ENCODE data around the gene CCDC7. TPM values are rescaled to one million over a fixed set of nuclear protein-coding genes. Genes with fewer than 3 reads are reported as not detected.
"Not testable (repeated sequence)": the region's sequence is repeated elsewhere in the genome, so short reads cannot be mapped to it uniquely, and the experiment has no call there.

CCDC7 gene
- total and polyA plus RNA-seq, 4 experiments from 2014 or later, result 7.7 to 90.5 (median 41.8) TPM

DNA sequence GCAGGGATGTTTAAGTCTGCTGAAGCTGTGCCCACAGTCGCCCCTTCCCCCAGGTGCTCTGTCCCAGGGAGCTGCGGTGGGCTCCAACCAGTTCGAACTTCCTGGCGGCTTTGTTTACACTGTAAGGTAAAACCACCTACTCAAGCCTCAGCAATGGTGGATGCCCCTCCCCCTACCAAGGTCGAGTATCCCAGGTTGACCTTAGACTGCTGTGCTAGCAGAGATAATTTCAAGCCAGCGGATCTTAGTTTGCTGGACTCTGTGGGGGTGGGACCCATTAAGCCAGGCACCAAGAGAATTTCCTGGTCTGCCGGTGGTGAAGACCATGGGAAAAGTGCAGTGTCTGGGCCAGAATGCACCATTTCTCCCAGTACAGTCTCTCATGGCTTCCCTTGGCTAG, 56.0 kb downstream of the CCDC7 start:
- H3K27ac Mint-ChIP-seq, result no peak overlapping the region
- Histone ChIP-seq H3K4me3 (ENCODE audit: low read length in 2 of 2) (no peak overlapping the region), H3K4me1 (ENCODE audit: insufficient read depth, low read length) (no peaks in the 10 kb centered on the region), H3K36me3 (ENCODE audit: insufficient read depth, low read length) (no peaks in the 10 kb centered on the region), H3K27me3 (ENCODE audit: insufficient read depth, low read length) (no peaks in the 10 kb centered on the region), H3K9me3 (ENCODE audit: control insufficient read depth in 1 of 2, low read length in 2 of 2) (no peaks in the 10 kb centered on the region), H3K27ac (ENCODE audit: low read depth, low read length) (no peak overlapping the region)
- H3K27me3 Mint-ChIP-seq, result no peaks in the 10 kb centered on the region
- intact Hi-C loops (cut with micrococcal nuclease), result no loop called here
- POLR2A ChIA-PET (ENCODE audit: partially characterized antibody), result no interaction called here
- peaks cover 8 to 18% (median 12%) of the 10 kb centered on the region in 4 donors for H3K4me1 Mint-ChIP-seq
- DNase-seq, result no peak
- CTCF ChIA-PET (ENCODE audit: partially characterized antibody), result no interaction called here
- peaks cover 0 to 9% (median 3%) of the 10 kb centered on the region in 8 donors for H3K9me3 Mint-ChIP-seq
- no peak overlapping the region for H3K4me3 Mint-ChIP-seq
- peaks cover 38 to 70% of the 10 kb centered on the region in 2 donors for H3K36me3 Mint-ChIP-seq

DNA sequence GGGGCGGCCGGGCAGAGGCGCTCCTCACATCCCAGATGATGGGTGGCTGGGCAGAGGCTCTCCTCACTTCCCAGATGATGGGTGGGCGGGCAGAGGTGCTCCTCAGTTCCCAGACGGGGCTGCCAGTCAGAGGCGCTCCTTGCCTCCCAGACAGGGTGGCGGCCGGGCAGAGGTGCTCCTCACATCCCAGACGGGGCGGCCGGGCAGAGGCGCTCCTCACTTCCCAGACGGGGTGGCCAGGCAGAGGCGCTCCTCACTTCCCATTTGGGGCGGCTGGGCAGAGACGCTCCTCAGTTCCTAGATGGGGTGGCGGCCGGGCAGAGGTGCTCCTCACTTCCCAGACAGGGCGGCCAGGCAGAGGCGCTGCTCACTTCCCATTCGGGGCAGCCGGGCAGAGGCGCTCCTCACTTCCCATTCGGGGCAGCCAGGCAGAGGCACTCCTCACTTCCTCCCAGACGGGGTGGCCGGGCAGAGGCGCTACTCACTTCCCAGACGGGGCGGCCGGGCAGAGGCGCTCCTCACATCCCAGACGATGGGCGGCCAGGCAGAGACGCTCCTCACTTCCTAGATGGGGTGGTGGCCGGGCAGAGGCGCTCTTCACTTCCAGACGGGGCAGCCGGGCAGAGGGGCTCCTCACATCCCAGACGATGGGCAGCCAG, 60.0 kb downstream of the CCDC7 start:
- H3K36me3 ChIP-seq (ENCODE audit: insufficient read depth, low read length); CTCF ChIA-PET (ENCODE audit: partially characterized antibody); POLR2A ChIA-PET (ENCODE audit: partially characterized antibody); H3K27me3 ChIP-seq (ENCODE audit: insufficient read depth, low read length); DNase-seq; H3K27me3 Mint-ChIP-seq; H3K9me3 Mint-ChIP-seq; H3K9me3 ChIP-seq (ENCODE audit: control insufficient read depth in 1 of 2, low read length in 2 of 2); H3K27ac Mint-ChIP-seq; H3K4me1 ChIP-seq (ENCODE audit: insufficient read depth, low read length); H3K27ac ChIP-seq (ENCODE audit: low read depth, low read length); H3K4me3 ChIP-seq (ENCODE audit: low read length in 2 of 2); intact Hi-C loops (cut with micrococcal nuclease); H3K4me3 Mint-ChIP-seq; H3K4me1 Mint-ChIP-seq: not testable (repeated sequence)
- H3K36me3 Mint-ChIP-seq, result peaks cover 25 to 62% of the 10 kb centered on the region in 2 donors

DNA sequence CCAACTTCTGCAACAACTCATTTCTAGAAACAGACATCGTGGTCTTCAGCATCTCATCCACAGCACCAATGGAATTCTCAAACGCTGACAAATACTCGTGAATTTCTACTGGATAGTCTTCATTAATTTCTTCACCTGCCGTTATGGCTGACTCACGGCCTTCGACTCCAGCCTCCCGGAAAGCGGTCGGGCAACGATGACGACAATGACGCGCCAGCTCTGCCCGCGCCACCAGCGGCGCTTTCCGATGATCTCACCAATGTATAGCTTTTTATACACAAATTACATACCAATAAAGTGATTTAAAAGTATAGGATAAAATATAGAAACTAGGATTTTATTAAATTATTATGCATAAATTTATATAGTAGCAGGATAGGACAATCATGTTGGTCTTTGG, 65.7 kb downstream of the CCDC7 start:
- H3K4me3 Mint-ChIP-seq, result no peak overlapping the region
- H3K9me3 Mint-ChIP-seq, result peaks cover 0 to 4% (median 0%) of the 10 kb centered on the region in 8 donors
- H3K4me1 Mint-ChIP-seq, result peaks cover 0 to 3% (median under 1%) of the 10 kb centered on the region in 4 donors
- Histone ChIP-seq H3K4me3 (ENCODE audit: low read length in 2 of 2) (no peak overlapping the region), H3K9me3 (ENCODE audit: control insufficient read depth in 1 of 2, low read length in 2 of 2) (no peaks in the 10 kb centered on the region), H3K36me3 (ENCODE audit: insufficient read depth, low read length) (no peaks in the 10 kb centered on the region), H3K4me1 (ENCODE audit: insufficient read depth, low read length) (no peaks in the 10 kb centered on the region), H3K27ac (ENCODE audit: low read depth, low read length) (no peak overlapping the region), H3K27me3 (ENCODE audit: insufficient read depth, low read length) (no peaks in the 10 kb centered on the region)
- no peak for DNase-seq
- POLR2A ChIA-PET (ENCODE audit: partially characterized antibody), result no interaction called here
- CTCF ChIA-PET (ENCODE audit: partially characterized antibody), result no interaction called here
- intact Hi-C loops (cut with micrococcal nuclease), result no loop called here
- H3K27ac Mint-ChIP-seq, result peak overlapping the region in 1 of 7 donors; percentile 52
- H3K36me3 Mint-ChIP-seq, result peaks cover 11 to 42% of the 10 kb centered on the region in 2 donors
- H3K27me3 Mint-ChIP-seq, result no peaks in the 10 kb centered on the region

DNA sequence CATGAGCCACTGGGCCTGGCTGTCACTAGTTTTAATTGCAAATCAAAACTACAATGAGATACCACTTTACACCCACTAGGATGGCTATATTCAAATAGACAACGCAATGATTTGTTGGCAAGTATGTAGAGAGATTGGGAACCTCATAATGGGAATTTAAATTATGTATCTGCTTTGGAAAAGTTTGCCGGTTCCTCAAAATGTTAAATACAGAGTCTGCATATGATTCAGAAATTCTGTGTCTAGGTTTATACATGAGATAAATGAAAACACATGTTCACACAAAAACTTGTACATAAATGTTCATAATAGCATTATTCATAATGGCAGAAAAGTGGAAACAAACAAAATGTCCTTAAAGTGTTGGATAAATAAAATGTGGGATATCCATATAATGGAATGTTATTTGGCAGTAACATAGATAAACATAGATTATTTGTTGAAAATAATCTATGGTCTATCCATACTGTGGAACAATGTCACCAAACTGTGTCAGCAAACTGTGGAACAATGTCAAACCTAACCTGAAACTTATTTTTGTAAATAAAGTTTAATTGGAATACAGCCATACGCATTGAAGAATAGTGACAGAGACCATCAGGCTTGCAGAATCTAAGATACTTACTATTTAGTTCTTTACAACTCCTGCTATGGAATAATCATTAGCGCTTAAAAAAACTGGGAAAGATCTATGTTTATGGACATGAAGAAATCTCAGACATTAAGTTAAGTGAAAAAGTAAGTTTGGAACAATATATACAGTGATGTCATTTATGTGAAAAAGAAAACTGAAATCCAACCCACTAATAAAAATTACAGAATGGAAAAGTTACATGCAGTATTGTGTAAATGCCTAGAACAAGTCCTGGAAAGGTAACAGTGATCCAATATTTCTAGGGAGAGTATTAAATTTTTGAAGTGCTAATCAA, 70.9 kb downstream of the CCDC7 start:
- Histone ChIP-seq H3K36me3 (ENCODE audit: insufficient read depth, low read length) (no peaks in the 10 kb centered on the region), H3K9me3 (ENCODE audit: control insufficient read depth in 1 of 2, low read length in 2 of 2) (no peaks in the 10 kb centered on the region), H3K4me3 (ENCODE audit: low read length in 2 of 2) (no peak overlapping the region), H3K4me1 (ENCODE audit: insufficient read depth, low read length) (no peaks in the 10 kb centered on the region), H3K27me3 (ENCODE audit: insufficient read depth, low read length) (no peaks in the 10 kb centered on the region), H3K27ac (ENCODE audit: low read depth, low read length) (no peak overlapping the region)
- Mint-ChIP-seq H3K9me3 (peaks cover 2 to 20% (median 14%) of the 10 kb centered on the region in 8 donors), H3K4me3 (no peak overlapping the region), H3K27me3 (no peaks in the 10 kb centered on the region), H3K27ac (peak overlapping the region in 1 of 7 donors; percentile 25), H3K36me3 (peaks cover 19% of the 10 kb centered on the region in 2 donors), H3K4me1 (peaks cover 0 to 3% (median under 1%) of the 10 kb centered on the region in 4 donors)
- no peak for DNase-seq
- ChIA-PET POLR2A (ENCODE audit: partially characterized antibody) (no interaction called here), CTCF (ENCODE audit: partially characterized antibody) (no interaction called here)
- intact Hi-C loops (cut with micrococcal nuclease), result no loop called here

DNA sequence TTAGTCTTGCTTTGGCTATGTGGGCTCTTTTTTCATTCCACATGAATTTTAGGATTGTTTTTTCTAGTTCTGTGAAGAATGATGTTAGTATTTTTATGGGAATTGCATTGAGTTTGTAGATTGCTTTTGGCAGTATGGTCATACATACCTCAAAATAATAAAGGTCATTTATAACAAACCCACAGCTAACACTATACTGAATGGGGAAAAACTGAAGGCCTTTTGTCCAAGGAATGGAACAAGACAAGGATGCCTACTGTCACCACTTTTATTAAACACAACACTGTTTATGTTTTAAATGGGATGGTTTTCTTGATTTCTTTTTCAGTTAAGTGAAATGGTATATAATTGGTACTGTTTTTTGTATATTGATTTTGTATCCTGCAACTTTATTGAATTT, 84.3 kb downstream of the CCDC7 start:
- Histone ChIP-seq H3K27me3 (ENCODE audit: insufficient read depth, low read length) (no peaks in the 10 kb centered on the region), H3K4me1 (ENCODE audit: insufficient read depth, low read length) (no peaks in the 10 kb centered on the region), H3K36me3 (ENCODE audit: insufficient read depth, low read length) (no peaks in the 10 kb centered on the region), H3K4me3 (ENCODE audit: low read length in 2 of 2) (no peak overlapping the region), H3K9me3 (ENCODE audit: control insufficient read depth in 1 of 2, low read length in 2 of 2) (no peaks in the 10 kb centered on the region), H3K27ac (ENCODE audit: low read depth, low read length) (no peak overlapping the region)
- Mint-ChIP-seq H3K4me1 (peaks cover 0 to 5% (median 3%) of the 10 kb centered on the region in 4 donors), H3K9me3 (peaks cover 0 to 24% (median 15%) of the 10 kb centered on the region in 8 donors), H3K27me3 (no peaks in the 10 kb centered on the region), H3K4me3 (no peak overlapping the region), H3K36me3 (peaks cover 45 to 70% of the 10 kb centered on the region in 2 donors), H3K27ac (no peak overlapping the region)
- intact Hi-C loops (cut with micrococcal nuclease), result no loop called here
- no peak for DNase-seq
- CTCF ChIA-PET (ENCODE audit: partially characterized antibody), result no interaction called here
- POLR2A ChIA-PET (ENCODE audit: partially characterized antibody), result no interaction called here

DNA sequence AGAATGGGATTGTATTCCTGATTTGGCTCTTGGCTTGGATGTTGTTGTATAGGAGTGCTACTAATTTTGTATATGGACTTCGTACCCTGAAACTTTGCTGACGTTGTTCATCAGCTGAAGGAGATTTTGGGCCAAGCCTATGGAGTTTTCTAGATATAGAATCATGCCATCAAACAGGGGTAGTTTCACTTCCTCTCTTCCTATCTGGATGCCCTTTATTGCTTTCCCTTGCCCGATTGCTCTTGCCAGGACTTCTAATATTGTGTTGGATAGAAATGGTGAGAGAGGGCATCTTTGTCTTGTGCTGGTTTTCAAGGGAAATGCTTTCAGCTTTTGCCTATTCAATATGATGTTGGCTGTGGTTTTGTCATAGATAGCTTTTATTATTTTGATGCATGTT, 92.3 kb downstream of the CCDC7 start:
- DNase-seq, result no peak
- ChIA-PET CTCF (ENCODE audit: partially characterized antibody) (no interaction called here), POLR2A (ENCODE audit: partially characterized antibody) (no interaction called here)
- intact Hi-C loops (cut with micrococcal nuclease), result no loop called here
- no peaks in the 10 kb centered on the region for H3K9me3 ChIP-seq (ENCODE audit: control insufficient read depth in 1 of 2, low read length in 2 of 2)
- peaks cover 0 to 23% (median 17%) of the 10 kb centered on the region in 8 donors for H3K9me3 Mint-ChIP-seq
- no peak overlapping the region for H3K4me3 Mint-ChIP-seq
- H3K4me1 Mint-ChIP-seq, result peaks cover 0 to 18% (median 5%) of the 10 kb centered on the region in 4 donors
- H3K4me3 ChIP-seq (ENCODE audit: low read length in 2 of 2), result no peak overlapping the region
- H3K4me1 ChIP-seq (ENCODE audit: insufficient read depth, low read length), result no peaks in the 10 kb centered on the region
- no peak overlapping the region for H3K27ac ChIP-seq (ENCODE audit: low read depth, low read length)
- H3K27me3 Mint-ChIP-seq, result no peaks in the 10 kb centered on the region
- H3K27ac Mint-ChIP-seq, result no peak overlapping the region
- H3K27me3 ChIP-seq (ENCODE audit: insufficient read depth, low read length), result no peaks in the 10 kb centered on the region
- H3K36me3 ChIP-seq (ENCODE audit: insufficient read depth, low read length), result no peaks in the 10 kb centered on the region
- peaks cover 38 to 49% of the 10 kb centered on the region in 2 donors for H3K36me3 Mint-ChIP-seq

DNA sequence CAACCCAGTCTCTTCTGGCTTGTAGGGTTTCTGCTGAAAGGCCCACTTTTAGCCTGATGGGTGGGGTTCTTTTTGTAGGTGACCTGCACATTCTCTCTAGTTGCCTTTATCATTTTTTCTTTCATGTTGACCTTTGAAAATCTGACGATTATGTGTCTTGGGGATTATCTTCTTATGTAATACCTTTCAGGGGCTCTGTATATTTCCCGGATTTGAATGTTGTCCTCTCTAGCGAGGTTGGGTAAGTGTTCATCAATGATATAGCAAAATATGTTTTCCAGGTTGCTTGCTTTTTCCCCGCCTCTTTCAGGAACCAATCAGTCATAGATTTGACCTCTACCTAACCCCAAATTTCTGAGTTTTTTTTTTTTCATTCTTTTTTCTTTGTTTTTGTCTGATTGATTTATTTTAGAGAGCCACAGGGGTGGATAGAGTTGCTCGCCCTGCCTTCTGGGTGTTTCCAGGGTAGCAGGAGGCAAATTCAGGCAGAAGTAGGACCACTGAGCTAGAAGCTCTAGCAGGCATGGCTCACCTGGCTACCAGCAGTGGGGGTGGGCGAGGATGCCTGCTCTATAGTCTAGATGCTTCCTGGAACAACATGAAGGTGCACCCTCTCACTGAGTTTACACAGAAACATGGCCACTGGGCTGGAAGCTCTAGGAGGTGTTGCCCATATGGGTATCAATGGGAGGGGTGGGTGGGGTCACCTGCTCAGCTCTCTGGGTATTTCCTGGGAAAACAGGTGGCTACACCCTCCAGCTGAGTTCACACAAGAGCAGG, 94.9 kb downstream of the CCDC7 start:
- intact Hi-C loops (cut with micrococcal nuclease), result no loop called here

More for the DNA sequence above, 94.9 kb downstream of the CCDC7 start:
- CTCF ChIA-PET (ENCODE audit: partially characterized antibody), result no interaction called here
- Histone ChIP-seq H3K4me3 (ENCODE audit: low read length in 2 of 2) (no peak overlapping the region), H3K27me3 (ENCODE audit: insufficient read depth, low read length) (no peaks in the 10 kb centered on the region), H3K9me3 (ENCODE audit: control insufficient read depth in 1 of 2, low read length in 2 of 2) (no peaks in the 10 kb centered on the region), H3K36me3 (ENCODE audit: insufficient read depth, low read length) (no peaks in the 10 kb centered on the region), H3K4me1 (ENCODE audit: insufficient read depth, low read length) (no peaks in the 10 kb centered on the region), H3K27ac (ENCODE audit: low read depth, low read length) (no peak overlapping the region)
- Mint-ChIP-seq H3K4me1 (peaks cover 0 to 18% (median 5%) of the 10 kb centered on the region in 4 donors), H3K36me3 (peaks cover 26 to 39% of the 10 kb centered on the region in 2 donors), H3K9me3 (peaks cover 0 to 7% (median 0%) of the 10 kb centered on the region in 8 donors), H3K27me3 (no peaks in the 10 kb centered on the region), H3K27ac (peak overlapping the region in 1 of 7 donors; percentile 25), H3K4me3 (no peak overlapping the region)
- POLR2A ChIA-PET (ENCODE audit: partially characterized antibody), result no interaction called here
- no peak for DNase-seq

Data from CD4-positive, alpha-beta memory T cell (primary cell).